ENCODE measurements around the gene GPR161.

The GPR161 gene

GRCh38 chr1:168100315-168101002 is 36.3 kb downstream of the GPR161 start:
- DNase-seq (ENCODE audit: low read depth, low spot score) = no peak
- no peak overlapping the region for H3K27ac ChIP-seq
- TF ChIP-seq FOXP2 (optimal IDR thresholded peaks at IDR 0.05; ENCODE audit: control extremely low read depth, extremely low read length, insufficient read depth) (no peak), EZH2 (IDR thresholded peaks at IDR 0.05) (no peak), POLR2AphosphoS5 (IDR thresholded peaks at IDR 0.05; ENCODE audit: borderline replicate concordance, low read depth, low read length) (no peak)
- H3K36me3 ChIP-seq (ENCODE audit: insufficient read depth, low read length) = no peaks in the 10 kb centered on the region
- H3K9me3 ChIP-seq (ENCODE audit: low read depth, low read length) = no peaks in the 10 kb centered on the region
- no peak overlapping the region for H3K4me3 ChIP-seq
- H3K9ac ChIP-seq (ENCODE audit: insufficient read length) = no peak overlapping the region

DNA sequence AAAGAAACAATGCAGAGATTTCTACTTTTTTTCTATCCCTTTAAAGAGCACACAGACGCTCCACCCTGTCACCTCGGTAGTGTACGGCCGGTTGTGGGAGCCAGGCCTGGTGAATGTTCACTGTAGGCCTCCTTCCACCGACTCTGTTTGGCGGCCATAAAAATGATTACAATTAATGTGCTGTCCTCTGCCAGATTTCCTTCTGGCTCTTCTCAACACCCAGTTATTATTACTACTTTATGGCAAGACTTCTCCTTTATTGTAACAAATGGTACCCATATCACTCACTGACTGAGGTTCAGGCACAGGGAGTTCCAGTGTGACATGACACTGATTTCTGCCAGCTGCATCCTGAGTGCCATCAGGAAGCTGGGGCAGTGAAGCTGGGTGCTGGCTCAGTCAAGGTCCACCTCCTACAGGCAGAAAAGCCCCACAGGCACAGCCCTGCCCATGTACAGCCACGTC is 37.4 kb downstream of the GPR161 start:
- no peak for TF ChIP-seq FOXP2 (optimal IDR thresholded peaks at IDR 0.05; ENCODE audit: control extremely low read depth, extremely low read length, insufficient read depth)
- TF ChIP-seq POLR2AphosphoS5 (IDR thresholded peaks at IDR 0.05; ENCODE audit: borderline replicate concordance, low read depth, low read length) = no peak
- TF ChIP-seq EZH2 (IDR thresholded peaks at IDR 0.05) = no peak
- H3K9me3 ChIP-seq (ENCODE audit: low read depth, low read length) = no peaks in the 10 kb centered on the region
- no peaks in the 10 kb centered on the region for H3K36me3 ChIP-seq (ENCODE audit: insufficient read depth, low read length)
- no peak overlapping the region for H3K27ac ChIP-seq
- no peak overlapping the region for H3K4me3 ChIP-seq
- no peak overlapping the region for H3K9ac ChIP-seq (ENCODE audit: insufficient read length)
- no peak for DNase-seq (ENCODE audit: low read depth, low spot score)

DNA sequence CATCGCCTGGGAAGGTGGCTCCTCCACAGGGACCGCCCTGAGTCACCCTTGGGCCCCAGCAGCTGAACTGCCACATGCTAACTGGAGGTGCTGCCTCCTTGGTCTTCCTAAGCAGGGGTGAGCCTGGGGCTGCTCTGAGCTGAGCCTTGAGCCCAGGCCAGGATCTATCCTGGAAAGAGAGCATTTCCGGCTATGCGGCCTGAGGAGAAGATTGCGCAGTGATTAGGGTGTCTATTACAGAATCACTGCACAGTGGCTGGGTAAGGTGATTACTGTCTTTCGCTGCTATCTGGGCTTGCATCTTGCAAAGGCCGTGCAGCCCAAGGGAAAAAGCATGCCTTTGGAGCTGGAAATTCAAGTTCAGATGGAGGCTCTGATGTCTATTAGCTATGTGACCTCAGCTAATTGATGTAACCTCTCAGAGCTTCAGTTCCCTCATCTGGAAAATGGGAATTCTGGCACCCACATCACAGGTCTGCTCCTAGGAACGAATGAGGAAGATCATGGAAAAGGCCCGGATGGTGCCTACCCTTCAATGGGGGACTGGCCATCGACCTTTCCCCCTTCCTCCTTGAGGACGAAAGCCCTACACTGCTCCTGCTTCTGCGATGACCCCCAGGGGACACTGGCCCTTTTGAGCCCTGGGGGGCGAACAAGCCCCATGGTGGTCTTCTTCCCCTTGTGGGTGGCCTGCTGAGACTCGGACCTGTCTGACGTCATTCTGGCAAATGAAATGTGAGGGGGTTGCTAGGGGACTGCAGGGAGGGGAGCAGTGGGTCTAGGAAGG is 38.0 kb downstream of the GPR161 start:
- no peak for DNase-seq (ENCODE audit: low read depth, low spot score)
- no peak overlapping the region for H3K27ac ChIP-seq
- no peak overlapping the region for H3K9ac ChIP-seq (ENCODE audit: insufficient read length)
- H3K36me3 ChIP-seq (ENCODE audit: insufficient read depth, low read length) = no peaks in the 10 kb centered on the region
- no peaks in the 10 kb centered on the region for H3K9me3 ChIP-seq (ENCODE audit: low read depth, low read length)
- H3K4me3 ChIP-seq = no peak overlapping the region
- TF ChIP-seq POLR2AphosphoS5 (IDR thresholded peaks at IDR 0.05; ENCODE audit: borderline replicate concordance, low read depth, low read length) (no peak), EZH2 (IDR thresholded peaks at IDR 0.05) (no peak), FOXP2 (optimal IDR thresholded peaks at IDR 0.05; ENCODE audit: control extremely low read depth, extremely low read length, insufficient read depth) (no peak)

GRCh38 chr1:168097921-168098528 is 38.7 kb downstream of the GPR161 start:
- no peak for TF ChIP-seq EZH2 (IDR thresholded peaks at IDR 0.05)
- TF ChIP-seq POLR2AphosphoS5 (IDR thresholded peaks at IDR 0.05; ENCODE audit: borderline replicate concordance, low read depth, low read length) = no peak
- TF ChIP-seq FOXP2 (optimal IDR thresholded peaks at IDR 0.05; ENCODE audit: control extremely low read depth, extremely low read length, insufficient read depth) = no peak
- no peak overlapping the region for H3K9ac ChIP-seq (ENCODE audit: insufficient read length)
- no peak overlapping the region for H3K27ac ChIP-seq
- no peaks in the 10 kb centered on the region for H3K9me3 ChIP-seq (ENCODE audit: low read depth, low read length)
- no peaks in the 10 kb centered on the region for H3K36me3 ChIP-seq (ENCODE audit: insufficient read depth, low read length)
- DNase-seq (ENCODE audit: low read depth, low spot score) = no peak
- H3K4me3 ChIP-seq = no peak overlapping the region

- Histone ChIP-seq H3K9ac (ENCODE audit: insufficient read length) (no peak overlapping the region), H3K27ac (no peak overlapping the region), H3K9me3 (ENCODE audit: low read depth, low read length) (no peaks in the 10 kb centered on the region), H3K36me3 (ENCODE audit: insufficient read depth, low read length) (no peaks in the 10 kb centered on the region), H3K4me3 (no peak overlapping the region)
- TF ChIP-seq EZH2 (IDR thresholded peaks at IDR 0.05) (no peak), FOXP2 (optimal IDR thresholded peaks at IDR 0.05; ENCODE audit: control extremely low read depth, extremely low read length, insufficient read depth) (no peak), POLR2AphosphoS5 (IDR thresholded peaks at IDR 0.05; ENCODE audit: borderline replicate concordance, low read depth, low read length) (no peak)
- DNase-seq (ENCODE audit: low read depth, low spot score) = no peak
These were observed 40.2 kb downstream of the GPR161 start for GRCh38 chr1:168096296-168097165.

GRCh38 chr1:168095476-168095875 is 41.3 kb downstream of the GPR161 start:
- DNase-seq (ENCODE audit: low read depth, low spot score) = no peak
- no peak overlapping the region for H3K27ac ChIP-seq
- TF ChIP-seq EZH2 (IDR thresholded peaks at IDR 0.05) = no peak
- TF ChIP-seq POLR2AphosphoS5 (IDR thresholded peaks at IDR 0.05; ENCODE audit: borderline replicate concordance, low read depth, low read length) = no peak
- no peak for TF ChIP-seq FOXP2 (optimal IDR thresholded peaks at IDR 0.05; ENCODE audit: control extremely low read depth, extremely low read length, insufficient read depth)
- no peaks in the 10 kb centered on the region for H3K36me3 ChIP-seq (ENCODE audit: insufficient read depth, low read length)
- H3K9me3 ChIP-seq (ENCODE audit: low read depth, low read length) = no peaks in the 10 kb centered on the region
- H3K9ac ChIP-seq (ENCODE audit: insufficient read length) = no peak overlapping the region
- no peak overlapping the region for H3K4me3 ChIP-seq

DNA sequence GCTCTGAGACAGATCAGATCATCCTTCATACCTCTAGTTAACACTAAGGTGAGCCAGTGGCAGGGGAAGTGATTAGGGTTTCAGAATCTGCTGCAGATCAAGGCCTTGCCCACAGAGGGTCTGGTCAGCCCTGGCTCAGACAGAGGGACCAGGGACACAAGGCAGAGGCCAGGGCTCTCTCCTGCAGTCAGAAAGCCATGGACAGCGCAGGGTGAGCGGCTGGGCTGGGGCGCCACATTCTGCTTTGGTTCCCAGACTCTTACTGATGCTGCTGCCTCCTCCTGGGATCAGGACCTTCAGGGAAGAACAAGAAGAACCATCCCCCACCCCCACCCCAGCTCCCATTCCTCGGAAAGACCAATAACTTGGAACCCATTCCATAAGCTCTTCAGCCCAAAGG is 43.1 kb downstream of the GPR161 start:
- DNase-seq (ENCODE audit: low read depth, low spot score) = no peak
- Histone ChIP-seq H3K9ac (ENCODE audit: insufficient read length) (no peak overlapping the region), H3K9me3 (ENCODE audit: low read depth, low read length) (no peaks in the 10 kb centered on the region), H3K27ac (no peak overlapping the region), H3K4me3 (no peak overlapping the region), H3K36me3 (ENCODE audit: insufficient read depth, low read length) (no peaks in the 10 kb centered on the region)
- TF ChIP-seq EZH2 (IDR thresholded peaks at IDR 0.05) = no peak
- no peak for TF ChIP-seq POLR2AphosphoS5 (IDR thresholded peaks at IDR 0.05; ENCODE audit: borderline replicate concordance, low read depth, low read length)
- TF ChIP-seq FOXP2 (optimal IDR thresholded peaks at IDR 0.05; ENCODE audit: control extremely low read depth, extremely low read length, insufficient read depth) = no peak

Data from SK-N-MC (cell line).